OCI-LY7 (cell line): ENCODE data around the gene NDUFAB1. TPM values are rescaled to one million over a fixed set of nuclear protein-coding genes. Genes with fewer than 3 reads are reported as not detected.
"Not testable (repeated sequence)": the region's sequence is repeated elsewhere in the genome, so short reads cannot be mapped to it uniquely, and the experiment has no call there.

Source experiments
- BruUV-seq: library from RNA; stranded (reverse); fragments of 400-500 nt; replicated peaks from 2 replicates; lab custom pipeline; 2021; lab: Mats Ljungman, UMichigan
- CTCF ChIA-PET: fragments of 300-600 bp; sonication (Branson Sonifier 250); formaldehyde crosslinking; loops from one replicate; lab custom pipeline; 2022; ENCODE audit warnings: antibody characterized with exemption; ENCODE audit not compliant: unreplicated experiment; lab: Charles Lee
- POLR2A ChIA-PET: fragments of 300-600 bp; sonication (Branson Sonifier 250); formaldehyde crosslinking; loops from one replicate; lab custom pipeline; 2022; ENCODE audit warnings: antibody characterized with exemption; lab: Charles Lee
- DNase-seq: peaks from one replicate; pipeline ENCODE4 v3.0.0-alpha.2; 2015; ENCODE audit warnings: low spot score
- H2AFZ ChIP-seq: fragments of 200-600 bp; sonication (generic), shearing (Covaris generic); 2 replicates; pipeline ENCODE4 v1.6.1; 2014; ENCODE audit warnings: mild to moderate bottlenecking, antibody characterized with exemption, low read length, moderate library complexity
- H3K27ac ChIP-seq: fragments of 200-600 bp; sonication (generic); 2 replicates; pipeline ENCODE4 v1.5.1; 2014; ENCODE audit warnings: mixed run types, low read depth, mild to moderate bottlenecking, moderate library complexity, low read length, inconsistent platforms; ENCODE audit not compliant: poor library complexity, severe bottlenecking
- H3K36me3 ChIP-seq: fragments of 200-600 bp; sonication (generic); 2 replicates; pipeline ENCODE4 v1.6.1; 2014; ENCODE audit warnings: mild to moderate bottlenecking, antibody characterized with exemption, low read length, moderate library complexity, mixed read lengths; ENCODE audit not compliant: insufficient read depth
- H3K4me1 ChIP-seq: fragments of 200-600 bp; sonication (generic); 2 replicates; pipeline ENCODE4 v1.5.1; 2014; ENCODE audit warnings: mild to moderate bottlenecking, low read length; ENCODE audit not compliant: insufficient read depth, poor library complexity, severe bottlenecking
- H3K4me2 ChIP-seq: fragments of 200-600 bp; sonication (generic); 2 replicates; pipeline ENCODE4 v1.6.1; 2014; ENCODE audit warnings: mild to moderate bottlenecking, low read length
- H3K4me3 ChIP-seq: fragments of 200-600 bp; sonication (generic); 2 replicates; pipeline ENCODE4 v1.5.1; 2014; ENCODE audit warnings: mild to moderate bottlenecking, low read depth, low read length; ENCODE audit not compliant: poor library complexity, severe bottlenecking
- H3K79me2 ChIP-seq: fragments of 200-600 bp; sonication (generic); 2 replicates; pipeline ENCODE4 v1.6.1; 2016; ENCODE audit warnings: low read depth, mild to moderate bottlenecking, low read length, moderate library complexity, mixed read lengths; ENCODE audit not compliant: insufficient read depth
- H3K9me2 ChIP-seq: fragments of 200-600 bp; sonication (generic); 2 replicates; pipeline ENCODE4 v1.6.1; 2016; ENCODE audit warnings: mild to moderate bottlenecking, low read length, mixed read lengths; ENCODE audit not compliant: insufficient read depth
- H3K9me3 ChIP-seq: fragments of 200-600 bp; sonication (generic); 2 replicates; pipeline ENCODE4 v1.6.1; 2014; ENCODE audit warnings: mild to moderate bottlenecking, mixed run types, low read length, mixed read lengths
- H4K20me1 ChIP-seq: fragments of 200-600 bp; sonication (generic); 2 replicates; pipeline ENCODE4 v1.6.1; 2014; ENCODE audit warnings: mild to moderate bottlenecking, antibody characterized with exemption, low read length, moderate library complexity, mixed read lengths; ENCODE audit not compliant: insufficient read depth
- CTCF ChIP-seq: fragments of 200-600 bp; sonication (generic); conservative IDR thresholded peaks from 2 replicates; pipeline ENCODE4 v1.5.1; 2014; ENCODE audit warnings: mild to moderate bottlenecking, antibody characterized with exemption, low read length, moderate library complexity, mixed read lengths
- EZH2phosphoT487 ChIP-seq: fragments of 200-600 bp; sonication (generic); IDR thresholded peaks from 2 replicates; pipeline ENCODE4 v1.6.1; 2018; ENCODE audit warnings: low read depth, borderline replicate concordance, mild to moderate bottlenecking, mixed run types, antibody characterized with exemption, low read length, moderate library complexity, mixed read lengths
- intact Hi-C: fragments of 100-400 bp; cut with micrococcal nuclease; formaldehyde crosslinking; loops from one replicate; pipeline ENCODE4 v1.10.0; 2022; ENCODE audit not compliant: unreplicated experiment
- total RNA-seq, 2 experiments: library from RNA; depleted of rRNA in 1 of 2; stranded (reverse); fragments of >200 nt in 1 of 2; shearing (Covaris generic) in 1 of 2; gene quantifications; 2 replicates each; pipeline ENCODE4 v1.2.3, GENCODE V29; 2014 to 2022

The NDUFAB1 gene
- total RNA-seq, 2 experiments from 2014 or later: 149 to 159 TPM

GRCh38 chr16:23611936-23612335, 15.8 kb upstream of the NDUFAB1 start:
- intact Hi-C loops: no loop called here
- Histone ChIP-seq H3K79me2 (no peaks in the 10 kb centered on the region), H4K20me1 (no peaks in the 10 kb centered on the region), H3K9me3 (no peaks in the 10 kb centered on the region), H3K9me2 (no peaks in the 10 kb centered on the region), H3K4me3 (no peak overlapping the region), H3K36me3 (peaks cover 76% of the 10 kb centered on the region), H3K27ac (no peak overlapping the region), H2AFZ (no peak overlapping the region), H3K4me2 (no peak overlapping the region), H3K4me1 (no peaks in the 10 kb centered on the region)
- TF ChIP-seq CTCF (no peak), EZH2phosphoT487 (no peak)
- POLR2A ChIA-PET: no interaction called here
- DNase-seq: no peak
- no TSS peak for BruUV-seq
- CTCF ChIA-PET: no interaction called here

- H3K4me3 ChIP-seq, POLR2A ChIA-PET, H4K20me1 ChIP-seq, H3K27ac ChIP-seq, H3K9me3 ChIP-seq, H2AFZ ChIP-seq, intact Hi-C loops, DNase-seq, H3K79me2 ChIP-seq, CTCF ChIA-PET, BruUV-seq, H3K4me2 ChIP-seq, H3K9me2 ChIP-seq, H3K4me1 ChIP-seq: not testable (repeated sequence)
- peaks cover 72% of the 10 kb centered on the region for H3K36me3 ChIP-seq
Measured at GRCh38 chr16:23610905-23611304, 14.8 kb upstream of the NDUFAB1 start.

- Histone ChIP-seq H3K79me2 (no peaks in the 10 kb centered on the region), H3K9me3 (no peaks in the 10 kb centered on the region), H3K4me3 (no peak overlapping the region), H3K27ac (no peak overlapping the region), H4K20me1 (no peaks in the 10 kb centered on the region), H3K4me1 (no peaks in the 10 kb centered on the region), H3K9me2 (no peaks in the 10 kb centered on the region), H3K4me2 (no peak overlapping the region), H2AFZ (no peak overlapping the region), H3K36me3 (peaks cover 70% of the 10 kb centered on the region)
- BruUV-seq: no TSS peak
- intact Hi-C loops: no loop called here
- POLR2A ChIA-PET: no interaction called here
- DNase-seq: no peak
- CTCF ChIA-PET: no interaction called here
- TF ChIP-seq EZH2phosphoT487: no peak
- TF ChIP-seq CTCF: no peak
Measured at GRCh38 chr16:23609929-23610328, 13.8 kb upstream of the NDUFAB1 start.
